GM18861 (cell line): ENCODE measurements around the gene ARF3.

Source experiments
- ATAC-seq: cut with Tn5 transposase; IDR thresholded peaks from one replicate; pipeline ENCODE4 v1.9.1; 2021; ENCODE audit not compliant: unreplicated experiment

Gene ARF3

DNA sequence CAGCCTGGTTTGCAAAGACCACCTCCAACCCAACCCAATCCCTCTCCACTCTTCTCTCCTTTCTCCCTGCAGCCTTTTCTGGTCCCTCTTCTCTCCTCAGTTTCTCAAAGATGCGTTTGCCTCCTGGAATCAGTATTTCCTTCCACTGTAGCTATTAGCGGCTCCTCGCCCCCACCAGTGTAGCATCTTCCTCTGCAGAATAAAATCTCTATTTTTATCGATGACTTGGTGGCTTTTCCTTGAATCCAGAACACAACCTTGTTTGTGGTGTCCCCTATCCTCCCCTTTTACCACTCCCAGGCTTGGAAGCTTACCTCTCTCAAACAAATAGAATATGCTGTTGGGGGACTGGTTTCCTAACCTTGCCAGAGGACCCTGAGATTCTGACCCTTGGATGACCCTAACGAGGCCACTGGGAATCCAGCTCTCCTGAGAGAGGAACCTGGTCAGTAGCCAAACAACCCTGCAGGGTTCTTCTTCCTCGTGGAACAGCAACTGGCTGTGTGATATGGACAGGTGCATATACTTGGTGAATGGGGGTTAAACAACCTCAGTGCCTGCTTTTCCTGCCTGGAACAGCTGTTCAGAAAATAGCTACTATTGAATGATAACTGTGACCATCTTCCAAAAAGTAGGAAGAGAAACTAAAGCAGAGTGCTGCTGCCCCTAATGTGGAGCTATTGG, 25.3 kb upstream of the ARF3 start:
- no peak for ATAC-seq

DNA sequence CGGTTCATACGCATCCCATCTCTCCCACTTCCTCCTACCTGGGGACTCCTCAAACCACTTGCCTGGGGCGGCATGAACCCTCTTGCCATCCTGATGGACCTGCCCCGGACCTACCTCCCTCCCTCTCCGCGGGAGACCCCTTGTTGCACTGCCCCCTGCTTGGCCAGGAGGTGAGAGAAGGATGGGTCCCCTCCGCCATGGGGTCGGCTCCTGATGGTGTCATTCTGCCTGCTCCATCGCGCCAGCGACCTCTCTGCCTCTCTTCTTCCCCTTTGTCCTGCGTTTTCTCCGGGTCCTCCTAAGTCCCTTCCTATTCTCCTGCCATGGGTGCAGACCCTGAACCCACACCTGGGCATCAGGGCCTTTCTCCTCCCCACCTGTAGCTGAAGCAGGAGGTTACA, 24.5 kb upstream of the ARF3 start:
- no peak for ATAC-seq

DNA sequence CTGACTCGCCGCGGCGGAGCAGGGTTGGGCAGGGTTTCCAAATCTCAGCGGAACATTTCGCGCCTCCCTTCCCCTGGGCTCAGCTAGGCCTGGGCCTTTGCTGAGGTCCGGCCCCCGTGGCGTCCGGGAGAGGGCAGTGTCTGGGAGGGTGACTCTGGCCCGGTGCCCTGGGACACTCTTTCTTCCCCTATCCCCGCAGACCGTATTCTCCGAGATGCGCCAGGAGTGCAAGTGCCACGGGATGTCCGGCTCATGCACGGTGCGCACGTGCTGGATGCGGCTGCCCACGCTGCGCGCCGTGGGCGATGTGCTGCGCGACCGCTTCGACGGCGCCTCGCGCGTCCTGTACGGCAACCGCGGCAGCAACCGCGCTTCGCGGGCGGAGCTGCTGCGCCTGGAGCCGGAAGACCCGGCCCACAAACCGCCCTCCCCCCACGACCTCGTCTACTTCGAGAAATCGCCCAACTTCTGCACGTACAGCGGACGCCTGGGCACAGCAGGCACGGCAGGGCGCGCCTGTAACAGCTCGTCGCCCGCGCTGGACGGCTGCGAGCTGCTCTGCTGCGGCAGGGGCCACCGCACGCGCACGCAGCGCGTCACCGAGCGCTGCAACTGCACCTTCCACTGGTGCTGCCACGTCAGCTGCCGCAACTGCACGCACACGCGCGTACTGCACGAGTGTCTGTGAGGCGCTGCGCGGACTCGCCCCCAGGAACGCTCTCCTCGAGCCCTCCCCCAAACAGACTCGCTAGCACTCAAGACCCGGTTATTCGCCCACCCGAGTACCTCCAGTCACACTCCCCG, 23.9 kb upstream of the ARF3 start:
- no peak for ATAC-seq

DNA sequence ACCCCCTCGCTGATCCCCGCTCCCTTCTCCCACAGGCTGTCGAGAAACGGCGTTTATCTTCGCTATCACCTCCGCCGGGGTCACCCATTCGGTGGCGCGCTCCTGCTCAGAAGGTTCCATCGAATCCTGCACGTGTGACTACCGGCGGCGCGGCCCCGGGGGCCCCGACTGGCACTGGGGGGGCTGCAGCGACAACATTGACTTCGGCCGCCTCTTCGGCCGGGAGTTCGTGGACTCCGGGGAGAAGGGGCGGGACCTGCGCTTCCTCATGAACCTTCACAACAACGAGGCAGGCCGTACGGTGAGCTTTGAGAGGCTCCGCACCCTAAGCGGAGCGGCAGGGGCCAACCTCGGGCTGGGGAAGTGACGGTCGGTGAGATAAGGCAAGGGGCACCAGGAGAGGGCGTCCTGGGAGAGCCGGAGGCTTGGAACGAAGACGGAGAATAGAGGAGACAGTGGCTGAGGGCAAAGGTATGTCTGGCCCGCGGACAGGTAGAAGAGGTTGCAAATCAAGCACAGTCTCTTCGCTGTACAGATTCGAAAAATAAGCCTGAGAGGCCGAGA, 23.2 kb upstream of the ARF3 start:
- ATAC-seq, result no peak

DNA sequence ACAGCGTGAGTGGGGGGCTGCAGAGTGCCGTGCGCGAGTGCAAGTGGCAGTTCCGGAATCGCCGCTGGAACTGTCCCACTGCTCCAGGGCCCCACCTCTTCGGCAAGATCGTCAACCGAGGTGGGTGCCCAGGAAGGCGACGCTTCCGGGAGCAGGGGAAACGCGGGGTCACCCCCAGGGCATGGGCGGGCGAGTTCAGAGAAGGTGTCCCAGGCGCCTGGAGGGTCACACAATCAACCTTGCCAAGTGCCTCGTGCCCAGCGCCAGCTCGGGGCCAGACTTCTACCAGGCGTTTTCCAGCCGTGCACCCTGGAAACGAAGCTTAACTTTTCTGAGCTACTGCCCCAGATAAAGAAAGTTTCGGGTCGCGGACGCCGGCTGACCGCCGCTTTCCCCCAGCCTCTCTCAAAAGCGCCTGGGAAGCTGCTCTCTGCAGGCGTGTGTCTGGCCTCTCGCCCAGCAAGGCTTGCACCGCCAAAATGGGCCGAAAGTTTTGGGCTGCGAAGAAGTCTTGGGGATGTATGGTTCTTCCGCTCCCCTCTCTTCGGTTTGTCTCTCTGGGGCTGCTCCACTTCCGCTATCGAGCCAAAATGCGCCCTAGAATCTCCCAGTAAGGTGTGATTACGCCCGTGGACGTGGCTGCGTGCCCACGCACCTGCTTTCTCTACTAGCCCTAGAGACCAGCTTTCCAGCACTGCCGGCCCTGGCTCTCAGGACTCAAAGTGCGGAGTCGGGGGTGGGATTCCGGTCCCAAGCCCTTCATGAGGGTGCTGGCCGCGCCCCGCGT, 22.5 kb upstream of the ARF3 start:
- no peak for ATAC-seq

DNA sequence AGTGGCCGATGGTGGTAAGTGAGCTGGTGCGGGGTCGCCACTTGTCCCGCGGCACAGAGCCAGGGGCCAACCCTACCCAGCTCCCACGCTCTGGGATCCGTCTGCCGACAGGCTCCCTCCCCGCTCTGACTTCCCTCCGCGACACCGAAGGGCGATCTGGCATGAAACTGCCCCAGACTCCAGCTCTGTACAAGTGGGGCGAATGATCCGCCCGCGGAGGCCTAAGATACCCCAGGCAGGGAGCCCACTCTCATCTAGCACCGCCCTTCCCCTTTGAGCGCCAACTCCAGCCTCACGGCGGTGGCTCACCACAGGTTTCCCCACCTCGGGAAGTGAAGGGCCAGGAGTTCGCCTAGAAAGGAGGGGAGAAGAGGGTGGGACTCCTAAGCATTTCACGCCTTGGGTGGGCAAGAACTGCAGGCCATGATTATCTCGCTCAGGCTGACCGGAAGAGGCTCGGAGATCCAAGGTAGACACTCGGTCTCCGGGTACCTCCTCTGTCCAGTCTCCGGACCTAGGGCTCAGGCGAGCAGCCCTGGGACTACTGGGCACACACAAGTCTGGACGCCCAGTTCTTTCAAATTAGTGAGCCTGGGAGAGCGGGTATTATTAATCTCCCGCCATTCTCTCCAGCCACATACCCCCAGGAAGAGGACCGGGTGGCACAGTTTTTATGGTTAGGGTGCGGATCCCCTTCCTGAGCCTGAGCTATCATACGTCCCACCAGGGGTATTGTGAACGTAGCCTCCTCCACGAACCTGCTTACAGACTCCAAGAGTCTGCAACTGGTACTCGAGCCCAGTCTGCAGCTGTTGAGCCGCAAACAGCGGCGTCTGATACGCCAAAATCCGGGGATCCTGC, 21.7 kb upstream of the ARF3 start:
- ATAC-seq, result no peak

DNA sequence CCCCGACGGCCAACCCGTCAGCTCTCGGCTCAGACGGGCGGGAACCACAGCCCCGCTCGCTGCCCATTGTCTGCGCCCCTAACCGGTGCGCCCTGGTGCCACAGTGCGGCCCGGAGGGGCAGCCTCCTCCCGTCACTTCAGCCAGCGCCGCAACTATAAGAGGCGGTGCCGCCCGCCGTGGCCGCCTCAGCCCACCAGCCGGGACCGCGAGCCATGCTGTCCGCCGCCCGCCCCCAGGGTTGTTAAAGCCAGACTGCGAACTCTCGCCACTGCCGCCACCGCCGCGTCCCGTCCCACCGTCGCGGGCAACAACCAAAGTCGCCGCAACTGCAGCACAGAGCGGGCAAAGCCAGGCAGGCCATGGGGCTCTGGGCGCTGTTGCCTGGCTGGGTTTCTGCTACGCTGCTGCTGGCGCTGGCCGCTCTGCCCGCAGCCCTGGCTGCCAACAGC, 21.0 kb upstream of the ARF3 start, which contains the start of gene WNT1:
WNT1 (plus strand) TSS at position 32 of the 450 bp plus-strand sequence; CDS start at position 361, 329 bp downstream.
- no peak for ATAC-seq

DNA sequence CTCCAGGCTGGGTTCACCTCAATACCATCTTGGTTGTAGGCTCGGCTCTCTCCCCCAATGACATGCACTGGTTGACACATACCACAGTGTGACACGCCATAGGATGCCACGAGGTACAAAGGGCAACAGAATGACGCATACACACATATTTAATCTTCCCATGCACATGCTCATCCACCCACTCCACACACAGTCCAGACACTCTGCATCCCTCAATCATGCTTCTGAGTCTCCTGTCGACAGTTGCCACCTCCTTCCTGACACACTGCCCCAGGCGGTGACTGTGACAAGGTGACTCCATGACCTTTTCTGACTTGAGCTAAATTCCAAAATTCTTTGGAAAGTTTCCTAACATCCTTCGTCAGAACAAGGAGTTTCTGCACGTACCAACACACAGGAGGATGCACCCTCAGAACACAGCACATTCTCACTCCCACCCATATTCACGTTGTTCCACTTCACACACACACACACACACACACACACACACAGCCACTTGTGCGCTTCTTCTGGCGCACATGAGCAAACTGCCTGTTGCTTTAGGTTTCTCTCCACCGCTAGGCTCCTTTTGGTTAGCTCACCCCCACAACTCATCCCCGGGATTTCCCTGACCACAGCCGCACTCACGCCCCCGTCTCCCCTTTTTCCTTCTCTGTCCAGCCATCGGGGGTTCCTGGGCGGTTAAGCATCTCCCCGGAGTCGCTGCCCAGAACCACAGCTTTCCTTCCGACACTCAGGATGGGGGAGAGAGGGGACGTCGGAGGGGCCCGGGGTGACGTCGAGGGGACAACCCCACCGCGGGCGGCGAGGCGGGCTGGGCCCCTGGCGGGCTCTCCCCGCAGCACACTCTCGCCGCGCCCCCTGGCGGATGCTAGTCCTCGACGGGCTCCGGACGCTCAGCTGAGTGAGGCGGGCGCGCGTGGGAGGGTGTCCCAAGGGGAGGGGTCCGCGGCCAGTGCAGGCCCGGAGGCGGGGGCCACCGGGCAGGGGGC, 20.3 kb upstream of the ARF3 start:
- ATAC-seq, result no peak

DNA sequence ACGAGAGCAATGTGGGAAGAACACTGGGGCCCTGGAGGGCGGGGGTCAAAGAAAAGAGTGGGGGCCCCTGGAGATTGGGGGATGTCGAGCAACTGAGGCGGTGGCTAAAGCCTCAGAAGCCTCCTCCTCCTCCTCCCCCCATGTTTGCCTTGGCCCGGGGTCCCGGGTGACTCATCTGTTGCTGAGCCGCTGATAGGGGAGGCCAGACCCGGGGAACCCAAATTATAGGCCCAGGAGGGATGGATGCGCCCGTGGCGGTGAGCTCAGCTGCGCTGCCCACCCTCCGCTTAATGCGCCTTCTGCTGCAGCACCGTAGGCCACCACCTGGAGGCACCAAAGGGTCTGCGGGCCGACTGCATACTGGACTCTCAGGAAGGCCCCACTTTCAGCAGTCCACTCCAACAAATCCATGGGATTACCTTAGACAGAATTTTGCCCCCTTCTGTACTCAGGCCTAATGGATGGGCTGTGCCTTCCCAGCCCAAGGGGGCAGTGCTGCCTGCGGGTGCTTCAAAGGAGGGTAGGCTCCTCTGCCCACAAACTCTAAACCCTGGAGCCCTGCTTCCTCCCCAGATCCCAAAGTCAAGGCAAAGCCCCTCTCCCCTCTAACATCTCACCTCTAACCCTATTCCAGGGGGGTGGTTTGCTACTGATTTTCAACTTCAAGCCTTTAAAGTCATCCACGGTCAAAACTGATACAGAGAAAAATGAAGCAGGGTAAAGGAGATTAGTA, 16.8 kb upstream of the ARF3 start:
- no peak for ATAC-seq

DNA sequence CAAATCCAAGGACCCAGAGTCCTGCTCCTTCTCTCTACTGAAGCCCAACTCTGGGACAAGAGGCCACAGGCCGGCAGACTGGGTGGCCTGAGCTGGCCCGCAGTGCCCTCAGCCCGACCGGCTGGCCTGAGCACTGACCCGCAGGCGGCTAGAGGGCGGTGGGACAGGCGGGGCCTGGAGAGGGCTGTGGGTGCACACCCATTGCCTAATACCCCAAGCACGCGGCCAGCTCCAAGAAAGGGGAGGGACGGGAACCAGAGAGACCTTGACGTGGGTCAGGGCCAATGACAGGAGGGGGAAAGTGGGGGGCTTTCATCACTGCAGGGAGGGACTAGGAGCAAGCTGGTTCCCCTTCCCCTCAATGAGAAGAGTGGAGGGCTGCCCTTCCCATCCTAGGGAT, 16.2 kb upstream of the ARF3 start:
- no peak for ATAC-seq

DNA sequence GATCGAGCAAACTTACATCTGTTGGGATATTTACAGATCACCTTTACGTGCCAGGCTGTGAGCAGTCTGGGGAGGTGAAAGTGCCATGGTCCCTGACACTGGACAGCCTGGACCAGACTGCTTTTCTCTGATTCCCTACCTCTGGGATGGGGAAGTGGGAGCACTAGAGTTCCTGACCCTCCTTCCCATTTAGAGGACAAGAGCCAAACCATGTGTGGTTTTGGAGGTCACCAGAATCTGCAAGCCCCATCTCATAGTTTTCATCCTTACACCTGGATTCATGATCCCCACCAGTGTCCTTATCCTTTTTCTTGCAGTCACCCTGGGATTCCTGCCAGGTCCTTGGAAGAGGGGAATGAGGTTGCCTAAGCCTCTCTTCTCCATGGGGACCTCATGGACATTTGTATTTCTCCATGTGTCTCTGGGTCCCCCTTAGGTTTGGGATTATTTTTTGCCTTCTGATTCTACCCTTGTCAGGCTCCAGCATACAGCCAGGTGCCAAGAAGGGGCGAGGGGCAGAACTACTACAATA, 15.7 kb upstream of the ARF3 start:
- no peak for ATAC-seq

DNA sequence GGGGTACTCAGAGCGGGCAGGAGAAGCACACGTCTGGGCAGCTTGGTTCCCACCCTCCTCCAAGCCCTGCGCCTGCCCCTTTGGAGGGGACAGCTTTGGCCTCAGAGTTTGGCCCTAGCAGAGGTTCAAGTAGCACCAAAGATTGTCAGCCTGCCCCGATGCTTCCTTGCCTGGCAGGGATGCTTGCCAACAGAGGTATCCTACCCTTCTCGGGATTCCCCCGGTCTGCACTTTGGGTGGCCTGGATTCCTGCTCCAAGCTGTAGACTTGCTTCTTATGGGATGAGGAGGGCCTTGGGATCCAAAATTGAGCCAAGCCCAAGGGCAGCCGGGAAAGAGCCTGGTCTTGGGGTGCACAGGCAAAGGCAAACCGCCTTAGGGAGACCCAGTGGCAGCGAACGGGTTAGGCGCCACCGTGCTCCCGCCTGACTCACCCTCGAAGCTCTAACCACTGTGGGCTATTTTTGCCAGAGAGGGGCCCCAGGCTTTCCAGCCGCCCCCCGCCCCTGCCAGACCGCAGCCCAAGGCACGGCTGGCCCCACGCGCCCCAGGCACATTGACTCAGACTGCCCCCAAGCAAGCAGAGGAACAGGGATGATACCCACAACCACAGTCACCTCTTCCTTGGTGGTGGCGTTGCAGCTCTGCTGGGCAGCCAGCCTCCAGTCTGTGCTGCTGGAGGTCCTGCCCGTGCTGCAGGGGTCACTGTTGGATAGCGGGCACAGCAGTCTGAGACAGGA, 15.1 kb upstream of the ARF3 start:
- ATAC-seq, result no peak

DNA sequence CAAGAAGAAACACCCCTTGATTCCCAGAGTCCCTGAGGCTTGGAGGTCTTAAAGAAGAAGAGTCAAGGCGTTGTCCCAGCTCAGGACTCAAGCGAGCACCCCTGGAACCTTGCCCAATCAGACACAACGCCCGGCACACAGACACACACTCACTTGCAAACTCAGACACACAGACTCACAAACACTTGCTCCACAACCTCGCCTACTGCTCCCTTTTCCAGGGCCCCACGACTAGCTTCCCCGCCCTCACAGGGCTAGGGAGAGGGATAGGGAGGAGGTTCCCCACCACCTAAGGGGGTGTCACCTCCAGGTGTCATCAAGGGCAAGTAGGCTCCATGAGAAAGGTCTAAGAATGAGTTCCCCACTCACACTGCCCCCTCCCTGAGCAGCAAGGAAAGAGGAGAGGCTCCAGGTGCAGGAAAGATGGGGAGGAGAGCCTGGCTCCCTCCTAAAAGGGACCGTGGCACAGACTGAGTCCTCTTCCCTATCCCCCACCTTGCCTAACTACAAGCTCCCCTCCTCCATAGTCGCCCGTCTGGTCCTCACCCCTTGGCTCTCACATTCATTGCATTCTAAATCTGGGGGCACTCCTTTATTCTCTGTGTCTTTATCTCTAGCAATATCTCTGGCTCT, 13.5 kb upstream of the ARF3 start:
- ATAC-seq, result no peak

DNA sequence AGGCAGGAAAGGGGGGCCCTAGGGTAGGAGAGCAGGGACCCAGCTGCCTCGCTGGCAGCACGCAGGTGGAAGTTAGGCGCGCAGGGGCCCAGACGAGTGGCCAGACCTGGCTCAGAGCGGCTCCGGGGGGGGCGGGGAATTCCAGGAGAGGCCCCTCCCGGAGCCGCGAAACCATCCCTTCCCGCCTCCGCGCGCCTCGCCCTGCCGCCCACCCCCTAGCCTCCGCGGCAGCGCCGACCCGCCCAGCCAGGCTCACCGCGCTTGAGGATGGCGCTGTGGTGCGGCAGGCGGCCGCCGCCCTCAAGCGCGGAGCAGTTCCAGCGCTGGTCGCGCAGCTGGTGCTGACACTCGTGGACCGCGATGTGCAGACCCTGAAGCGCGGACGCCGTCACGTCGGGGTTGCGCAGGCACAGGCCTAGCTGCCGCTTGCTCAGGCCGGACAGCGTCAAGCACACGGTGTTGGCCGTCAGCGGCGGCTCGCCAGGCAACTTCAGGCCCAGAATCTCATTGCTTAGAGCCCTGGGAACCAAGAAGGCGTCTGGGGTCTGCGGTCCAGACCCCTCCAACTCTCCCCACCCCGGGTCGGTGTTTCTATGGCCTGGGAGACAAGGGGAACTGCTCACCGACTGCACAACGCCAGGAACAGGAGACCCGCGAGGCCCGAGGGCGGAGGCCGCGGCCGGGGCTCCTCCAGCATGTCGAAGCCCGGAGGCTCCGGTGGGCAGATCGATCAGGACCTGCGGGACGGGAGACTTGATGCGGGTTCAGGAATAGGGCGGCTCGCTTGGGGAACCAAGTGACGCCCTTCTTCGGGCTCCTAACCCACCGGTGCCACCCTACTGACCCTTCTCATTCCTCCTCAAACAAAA, 12.8 kb upstream of the ARF3 start:
- no peak for ATAC-seq

DNA sequence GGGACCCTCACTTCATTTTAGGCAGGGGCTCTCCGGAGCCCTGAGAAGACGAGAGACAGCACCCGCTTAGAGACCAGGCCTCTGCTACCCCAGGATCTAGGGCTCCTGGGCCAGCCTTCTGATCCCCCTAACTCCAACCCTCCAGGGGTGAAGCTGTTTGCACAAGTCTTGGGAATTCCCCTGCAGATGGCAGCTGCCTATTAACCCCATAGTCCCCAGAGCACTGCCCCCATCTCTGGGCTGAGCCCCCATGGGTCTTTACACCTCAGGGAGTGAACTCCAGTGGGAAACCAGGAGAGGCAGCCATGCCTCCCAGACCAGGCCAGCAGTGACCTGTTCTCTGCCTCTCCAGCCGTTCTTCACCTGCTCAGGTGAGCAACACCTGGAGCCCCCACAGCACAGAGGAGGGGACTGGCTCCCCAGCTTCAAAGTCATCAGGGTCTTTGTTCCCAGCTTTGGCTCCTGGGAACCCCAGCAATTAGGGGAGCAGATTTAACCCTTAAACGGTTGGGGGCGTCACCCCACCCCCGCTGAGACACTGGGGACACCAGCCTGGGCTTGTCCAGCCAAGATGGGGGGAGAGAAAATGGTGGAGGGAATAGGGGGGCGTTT, 12.0 kb upstream of the ARF3 start:
- ATAC-seq, result no peak

DNA sequence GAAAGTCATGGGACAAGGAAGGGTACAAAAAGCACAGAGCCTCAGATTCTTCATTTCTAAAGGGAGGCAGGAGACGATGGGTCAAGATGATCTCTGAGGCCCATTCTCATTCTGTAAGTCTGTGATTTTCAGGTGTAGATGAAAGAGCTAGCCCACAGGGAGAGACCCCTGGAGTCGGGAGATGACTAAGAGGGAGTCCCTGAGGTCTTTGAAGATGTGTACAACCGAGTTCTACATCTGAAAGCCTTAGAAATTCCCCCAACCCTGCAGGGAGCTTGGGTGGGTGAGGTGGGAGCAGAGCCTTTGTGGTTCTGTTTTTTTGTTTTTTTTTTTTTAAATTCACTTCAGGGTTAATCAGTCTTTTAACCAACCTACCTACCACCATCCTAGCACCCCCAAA, 11.2 kb upstream of the ARF3 start:
- no peak for ATAC-seq
